Neutrophil (primary cell): ENCODE measurements around the gene PDE4D.

Source experiments
- H3K27ac ChIP-seq: fragments of 200-600 bp; sonication (generic); 2 replicates; pipeline ENCODE4 v1.5.1; 2016; ENCODE audit warnings: mild to moderate bottlenecking, moderate library complexity
- H3K27me3 ChIP-seq: fragments of 200-600 bp; sonication (generic); 2 replicates; pipeline ENCODE4 v1.6.0; 2016; ENCODE audit warnings: mild to moderate bottlenecking
- H3K36me3 ChIP-seq: fragments of 200-600 bp; sonication (generic); 2 replicates; pipeline ENCODE4 v1.5.1; 2017
- H3K4me1 ChIP-seq, 2 experiments: fragments of 200-600 bp in 1 of 2; sonication (generic) in 1 of 2; 1 replicate in 1 of 2; 2 replicates in 1 of 2; pipeline versions ENCODE4 v1.5.1 to v1.6.1; 2013 to 2016; ENCODE audit warnings: low read depth in 1 of 2, low read length in 1 of 2, mild to moderate bottlenecking in 1 of 2, moderate library complexity in 1 of 2; ENCODE audit not compliant: control insufficient read depth in 1 of 2, insufficient read depth in 1 of 2
- H3K4me3 ChIP-seq, 2 experiments: fragments of 200-600 bp in 1 of 2; sonication (generic) in 1 of 2; 1 replicate in 1 of 2; 2 replicates in 1 of 2; pipeline ENCODE4 v1.5.1; 2013 to 2016; ENCODE audit warnings: low read depth in 1 of 2, low read length in 1 of 2, mild to moderate bottlenecking in 1 of 2, moderate library complexity in 1 of 2
- H3K9me3 ChIP-seq: fragments of 200-600 bp; sonication (generic); 2 replicates; pipeline ENCODE4 v1.5.1; 2016
- TF ChIP-seq, protein P1 (sequence below): fragments of 200-600 bp; sonication (generic); IDR thresholded peaks from 2 replicates; pipeline ENCODE4 v1.5.1; 2016; ENCODE audit warnings: antibody characterized with exemption

The PDE4D gene

GRCh38 chr5:59102437-59102836 lies 791.1 kb downstream of the PDE4D start:
- TF ChIP-seq, protein P1, sequence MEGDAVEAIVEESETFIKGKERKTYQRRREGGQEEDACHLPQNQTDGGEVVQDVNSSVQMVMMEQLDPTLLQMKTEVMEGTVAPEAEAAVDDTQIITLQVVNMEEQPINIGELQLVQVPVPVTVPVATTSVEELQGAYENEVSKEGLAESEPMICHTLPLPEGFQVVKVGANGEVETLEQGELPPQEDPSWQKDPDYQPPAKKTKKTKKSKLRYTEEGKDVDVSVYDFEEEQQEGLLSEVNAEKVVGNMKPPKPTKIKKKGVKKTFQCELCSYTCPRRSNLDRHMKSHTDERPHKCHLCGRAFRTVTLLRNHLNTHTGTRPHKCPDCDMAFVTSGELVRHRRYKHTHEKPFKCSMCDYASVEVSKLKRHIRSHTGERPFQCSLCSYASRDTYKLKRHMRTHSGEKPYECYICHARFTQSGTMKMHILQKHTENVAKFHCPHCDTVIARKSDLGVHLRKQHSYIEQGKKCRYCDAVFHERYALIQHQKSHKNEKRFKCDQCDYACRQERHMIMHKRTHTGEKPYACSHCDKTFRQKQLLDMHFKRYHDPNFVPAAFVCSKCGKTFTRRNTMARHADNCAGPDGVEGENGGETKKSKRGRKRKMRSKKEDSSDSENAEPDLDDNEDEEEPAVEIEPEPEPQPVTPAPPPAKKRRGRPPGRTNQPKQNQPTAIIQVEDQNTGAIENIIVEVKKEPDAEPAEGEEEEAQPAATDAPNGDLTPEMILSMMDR = no peak
- no peak overlapping the region for H3K27ac ChIP-seq
- H3K9me3 ChIP-seq = no peaks in the 10 kb centered on the region
- no peaks in the 10 kb centered on the region for H3K36me3 ChIP-seq
- H3K4me3 ChIP-seq = no peak overlapping the region
- no peaks in the 10 kb centered on the region for H3K27me3 ChIP-seq
- H3K4me1 ChIP-seq = no peaks in the 10 kb centered on the region

GRCh38 chr5:59100875-59101274 lies 792.7 kb downstream of the PDE4D start:
- Histone ChIP-seq H3K27ac (no peak overlapping the region), H3K4me1 (no peaks in the 10 kb centered on the region), H3K27me3 (no peaks in the 10 kb centered on the region), H3K9me3 (no peaks in the 10 kb centered on the region), H3K4me3 (no peak overlapping the region), H3K36me3 (no peaks in the 10 kb centered on the region)
- TF ChIP-seq, protein P1 = no peak

- H3K27ac ChIP-seq = no peak overlapping the region
- no peaks in the 10 kb centered on the region for H3K9me3 ChIP-seq
- H3K36me3 ChIP-seq = no peaks in the 10 kb centered on the region
- H3K4me1 ChIP-seq = no peaks in the 10 kb centered on the region
- H3K4me3 ChIP-seq = no peak overlapping the region
- H3K27me3 ChIP-seq = no peaks in the 10 kb centered on the region
- TF ChIP-seq, protein P1 = no peak
Observed at GRCh38 chr5:59099995-59100345, 793.6 kb downstream of the PDE4D start.

GRCh38 chr5:59099270-59099994 lies 794.1 kb downstream of the PDE4D start:
- Histone ChIP-seq H3K27me3 (no peaks in the 10 kb centered on the region), H3K36me3 (no peaks in the 10 kb centered on the region), H3K27ac (no peak overlapping the region)

GRCh38 chr5:59098743-59099142 lies 794.8 kb downstream of the PDE4D start:
- no peaks in the 10 kb centered on the region for H3K36me3 ChIP-seq
- H3K4me3 ChIP-seq = no peak overlapping the region
- H3K27me3 ChIP-seq = no peaks in the 10 kb centered on the region
- no peaks in the 10 kb centered on the region for H3K9me3 ChIP-seq
- no peak overlapping the region for H3K27ac ChIP-seq
- H3K4me1 ChIP-seq = no peaks in the 10 kb centered on the region
- TF ChIP-seq, protein P1 = no peak

More at GRCh38 chr5:59099270-59099994, 794.1 kb downstream of the PDE4D start:
- Histone ChIP-seq H3K4me3 (no peak overlapping the region), H3K9me3 (no peaks in the 10 kb centered on the region), H3K4me1 (no peaks in the 10 kb centered on the region)
- TF ChIP-seq, protein P1 = no peak
